ENCODE results near the gene POU2F2.

DNA sequence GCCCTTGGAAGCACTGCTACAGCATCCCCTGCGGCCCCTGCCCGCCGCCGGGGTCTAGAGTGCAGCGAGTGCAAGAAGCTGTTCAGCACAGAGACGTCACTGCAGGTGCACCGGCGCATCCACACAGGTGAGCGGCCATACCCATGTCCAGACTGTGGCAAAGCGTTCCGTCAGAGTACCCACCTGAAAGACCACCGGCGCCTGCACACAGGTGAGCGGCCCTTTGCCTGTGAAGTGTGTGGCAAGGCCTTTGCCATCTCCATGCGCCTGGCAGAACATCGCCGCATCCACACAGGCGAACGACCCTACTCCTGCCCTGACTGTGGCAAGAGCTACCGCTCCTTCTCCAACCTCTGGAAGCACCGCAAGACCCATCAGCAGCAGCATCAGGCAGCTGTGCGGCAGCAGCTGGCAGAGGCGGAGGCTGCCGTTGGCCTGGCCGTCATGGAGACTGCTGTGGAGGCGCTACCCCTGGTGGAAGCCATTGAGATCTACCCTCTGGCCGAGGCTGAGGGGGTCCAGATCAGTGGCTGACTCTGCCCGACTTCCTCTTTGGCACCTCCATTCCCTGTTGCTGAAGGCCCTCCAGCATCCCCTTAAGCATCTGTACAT is 51.4 kb downstream of the POU2F2 start:
- TF ChIP-seq, protein P1, sequence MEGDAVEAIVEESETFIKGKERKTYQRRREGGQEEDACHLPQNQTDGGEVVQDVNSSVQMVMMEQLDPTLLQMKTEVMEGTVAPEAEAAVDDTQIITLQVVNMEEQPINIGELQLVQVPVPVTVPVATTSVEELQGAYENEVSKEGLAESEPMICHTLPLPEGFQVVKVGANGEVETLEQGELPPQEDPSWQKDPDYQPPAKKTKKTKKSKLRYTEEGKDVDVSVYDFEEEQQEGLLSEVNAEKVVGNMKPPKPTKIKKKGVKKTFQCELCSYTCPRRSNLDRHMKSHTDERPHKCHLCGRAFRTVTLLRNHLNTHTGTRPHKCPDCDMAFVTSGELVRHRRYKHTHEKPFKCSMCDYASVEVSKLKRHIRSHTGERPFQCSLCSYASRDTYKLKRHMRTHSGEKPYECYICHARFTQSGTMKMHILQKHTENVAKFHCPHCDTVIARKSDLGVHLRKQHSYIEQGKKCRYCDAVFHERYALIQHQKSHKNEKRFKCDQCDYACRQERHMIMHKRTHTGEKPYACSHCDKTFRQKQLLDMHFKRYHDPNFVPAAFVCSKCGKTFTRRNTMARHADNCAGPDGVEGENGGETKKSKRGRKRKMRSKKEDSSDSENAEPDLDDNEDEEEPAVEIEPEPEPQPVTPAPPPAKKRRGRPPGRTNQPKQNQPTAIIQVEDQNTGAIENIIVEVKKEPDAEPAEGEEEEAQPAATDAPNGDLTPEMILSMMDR (IDR thresholded peaks at IDR 0.05) = no peak
- no peak for TF ChIP-seq POLR2A (IDR thresholded peaks at IDR 0.05)

Measured in adrenal gland (tissue), 5 donors.